Cardiac atrium fibroblast (primary cell): ENCODE measurements around the gene SIK3. TPM values are rescaled to one million over a fixed set of nuclear protein-coding genes. Genes with fewer than 3 reads are reported as not detected.

Source experiments
- total RNA-seq: library from RNA; depleted of rRNA; stranded (reverse); fragments of >200 nt; gene quantifications from 2 replicates; pipeline ENCODE4 v1.2.3, GENCODE V29; 2015

Gene SIK3
- 16.7 and 19.1 TPM in 2 replicates for total RNA-seq

GRCh38 chr11:117098269-117099232 lies at the start of gene SIK3:
Gene SIK3 (minus strand): TSS chr11:117098428. CDS start chr11:117098415, 13 bp downstream.

GRCh38 chr11:117143871-117144476 lies 45.7 kb upstream of the SIK3 start, which contains the start of gene PAFAH1B2:
Gene PAFAH1B2 (plus strand): TSS chr11:117144287. CDS start chr11:117152448, 8,161 bp downstream.

GRCh38 chr11:116837231-116838091 lies 260.8 kb downstream of the SIK3 start, which contains the start of gene APOA1:
Gene APOA1 (minus strand): TSS chr11:116837622. CDS start chr11:116837387, 235 bp downstream.

GRCh38 chr11:116829525-116830183 lies 268.6 kb downstream of the SIK3 start, which contains the start of gene APOC3:
Gene APOC3 (plus strand): TSS chr11:116829907. CDS start chr11:116830583, 676 bp downstream.

GRCh38 chr11:116823031-116823843 lies 275.0 kb downstream of the SIK3 start, which contains the start of gene APOA4:
Gene APOA4 (minus strand): TSS chr11:116823304. CDS start chr11:116823191, 113 bp downstream.

Other genes starting within 250 kb of the SIK3 start
- gene PAFAH1B2, start 45.9 kb upstream of the SIK3 start, total RNA-seq = 73.1 and 83.8 TPM in 2 replicates
- gene SIDT2, start 80.3 kb upstream of the SIK3 start, total RNA-seq = 38.2 and 53.3 TPM in 2 replicates
- gene TAGLN, start 100.9 kb upstream of the SIK3 start, total RNA-seq = 1,967 and 3,420 TPM in 2 replicates
- gene PCSK7, start 133.6 kb upstream of the SIK3 start, total RNA-seq = 47.5 and 56.1 TPM in 2 replicates
- gene RNF214, start 134.2 kb upstream of the SIK3 start, total RNA-seq = 7.2 and 11.7 TPM in 2 replicates
- gene BACE1-AS, start 192.9 kb upstream of the SIK3 start, total RNA-seq = 2.8 and 4.2 TPM in 2 replicates
- gene BACE1, start 217.8 kb upstream of the SIK3 start, total RNA-seq = 32.9 and 33.9 TPM in 2 replicates
- 22.7 and 29.1 TPM in 2 replicates for gene CEP164, start 229.4 kb upstream of the SIK3 start, total RNA-seq